Stimulated activated CD4-positive, alpha-beta T cell treated with anti-CD3 and anti-CD28 coated beads, Interleukin-2, amount 100 ng/mL, for 48 hours (primary cell): ENCODE results near the gene MMAA.
"Not testable (repeated sequence)": the region's sequence is repeated elsewhere in the genome, so short reads cannot be mapped to it uniquely, and the experiment has no call there.

Source experiments
- DNase-seq, 2 donors: peaks; one replicate each; pipeline ENCODE4 v3.0.0-alpha.2; 2020

The MMAA gene

DNA sequence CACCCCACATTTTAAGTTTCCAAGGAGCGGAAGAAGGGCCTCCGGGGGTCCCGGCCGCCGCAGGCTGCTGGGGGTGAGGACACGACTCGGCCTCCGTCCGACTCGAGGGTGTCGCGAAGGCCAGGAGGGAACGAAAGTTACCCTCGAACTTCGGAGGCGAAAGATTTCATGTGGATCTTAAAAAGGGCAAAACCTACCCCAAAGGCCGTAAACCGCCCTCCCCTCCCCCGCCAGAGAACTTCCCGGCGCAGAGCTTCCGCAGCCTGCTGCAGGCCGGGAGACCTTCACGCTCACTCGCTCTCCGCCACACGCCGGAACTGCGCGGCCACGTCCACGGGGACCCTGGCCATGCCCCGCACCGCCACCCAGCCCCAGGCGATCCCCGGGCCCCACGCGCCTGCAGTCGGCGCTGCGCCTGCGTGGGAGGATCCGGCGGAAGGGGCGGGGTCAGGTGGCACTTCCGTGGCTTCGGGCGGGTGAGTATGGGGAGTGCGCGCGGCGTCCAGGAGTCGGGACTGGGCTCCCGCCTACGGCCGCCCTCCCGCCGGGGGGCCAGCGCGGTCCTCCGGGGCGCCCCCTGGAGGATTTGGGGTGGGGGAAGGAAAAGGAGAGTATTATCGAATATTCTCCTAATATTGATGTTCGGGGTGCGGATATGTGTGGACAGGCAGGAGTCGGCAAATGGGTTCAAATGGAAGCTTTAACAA is at the start of gene MMAA:
Gene MMAA, plus strand, starts transcription at position 454 of the 707 bp plus-strand sequence. CDS start 19,755 bp downstream, outside the sequence.
- DNase-seq: peak; percentile 95 to 96

DNA sequence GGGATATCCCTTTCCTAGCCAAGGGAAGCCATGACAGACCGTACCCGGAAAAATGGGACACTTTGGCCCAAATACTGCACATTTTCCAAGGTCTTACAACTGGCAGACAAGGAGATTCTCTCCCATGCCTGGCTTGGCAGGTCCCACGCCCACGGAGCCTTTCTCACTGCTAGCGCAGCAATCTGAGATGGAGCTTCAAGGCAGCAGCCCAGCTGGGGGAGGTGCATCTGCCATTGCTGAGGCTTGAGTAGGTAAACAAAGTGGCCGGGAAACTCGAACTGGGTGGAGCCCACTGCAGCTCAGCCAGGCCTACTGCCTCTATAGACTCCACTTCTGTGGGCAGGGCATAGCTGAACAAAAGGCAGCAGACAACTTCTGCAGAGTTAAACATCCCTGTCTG is 44.6 kb upstream of the MMAA start:
- not testable (repeated sequence) for DNase-seq

GRCh38 chr4:145580906-145581305 is 38.3 kb upstream of the MMAA start:
- DNase-seq: no peak

DNA sequence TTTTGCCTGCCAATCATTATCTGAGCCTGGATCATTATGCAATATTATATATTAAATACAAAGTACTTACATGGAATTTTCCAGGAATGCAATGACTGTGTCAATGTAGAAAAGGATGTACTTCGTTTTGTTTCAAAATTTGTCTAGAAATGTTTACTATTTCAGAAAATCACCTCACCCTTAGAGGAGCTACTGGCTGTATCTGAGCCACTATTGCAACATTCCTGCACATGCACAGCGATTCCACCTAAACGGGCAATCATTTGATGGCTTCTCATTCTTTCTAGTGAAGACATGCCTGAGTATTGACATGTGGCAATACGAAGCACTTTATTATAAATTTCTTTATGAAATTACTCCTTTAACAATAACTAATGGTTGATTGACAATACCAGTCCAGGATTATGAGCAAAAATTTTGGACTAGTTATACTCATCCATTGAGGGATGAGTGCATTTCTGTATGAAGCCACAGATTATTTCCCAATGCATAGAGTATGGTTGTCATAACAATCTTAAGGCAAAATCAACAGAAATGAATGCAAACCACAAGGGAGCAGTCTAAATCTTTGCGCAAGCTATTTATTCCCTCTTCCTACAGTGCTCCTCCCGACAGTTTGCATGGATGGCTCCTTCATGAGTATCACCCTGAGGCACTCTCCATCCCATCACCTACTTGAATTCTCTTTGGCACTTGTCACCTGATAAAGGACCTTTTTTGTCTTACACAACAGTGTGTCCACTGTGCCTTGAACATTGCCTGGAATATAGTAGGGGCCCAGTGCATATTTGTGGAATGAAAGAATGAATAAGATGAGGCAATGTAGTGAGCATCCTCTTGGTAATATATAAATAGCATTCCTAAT is 35.8 kb upstream of the MMAA start:
- no peak for DNase-seq

GRCh38 chr4:145587088-145587754 is 32.0 kb upstream of the MMAA start:
- DNase-seq: no peak

- not testable (repeated sequence) for DNase-seq
Observed at GRCh38 chr4:145589381-145589780, 29.8 kb upstream of the MMAA start.

DNA sequence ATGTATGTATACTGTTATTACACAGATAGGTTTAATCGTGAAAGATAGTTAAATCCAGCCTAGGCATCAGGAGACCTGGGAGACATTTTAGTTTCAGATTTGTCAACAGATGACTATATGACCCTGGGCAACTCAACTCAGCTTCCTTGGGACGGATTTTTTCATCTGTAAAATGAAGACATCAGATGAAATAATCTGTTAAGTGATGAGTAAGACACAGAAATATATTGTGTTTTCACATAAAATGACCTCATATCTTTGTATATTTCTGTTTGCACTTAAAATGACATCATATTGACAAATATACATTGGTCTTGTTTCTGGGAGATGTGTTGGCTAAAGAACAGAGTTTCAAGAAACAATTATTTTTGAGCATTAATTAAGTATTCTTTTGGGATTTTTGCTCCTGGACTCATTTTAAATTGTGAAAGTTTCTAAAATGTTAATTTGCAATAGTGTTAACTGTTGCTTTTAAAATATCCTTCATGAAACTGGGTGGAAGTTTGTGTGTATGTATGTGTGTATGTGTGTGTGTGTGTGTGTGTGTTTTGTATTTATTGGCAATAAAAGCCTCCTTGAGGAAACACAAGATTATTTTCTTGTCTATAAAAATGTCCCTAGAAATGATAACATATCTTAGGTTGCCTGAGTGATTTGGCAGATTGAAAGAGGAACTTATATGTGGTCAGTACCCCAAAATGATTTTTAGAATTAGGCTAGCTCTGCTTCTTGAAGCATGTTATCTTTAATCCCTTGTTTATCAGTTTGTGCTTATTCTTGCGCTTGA is 29.1 kb upstream of the MMAA start:
- DNase-seq: no peak

GRCh38 chr4:145602129-145602760 is 16.9 kb upstream of the MMAA start:
- DNase-seq: no peak

GRCh38 chr4:145605941-145606340 is 13.2 kb upstream of the MMAA start:
- DNase-seq: no peak

GRCh38 chr4:145609481-145610427 is 9.4 kb upstream of the MMAA start:
- peak; percentile 63 to 72 for DNase-seq

DNA sequence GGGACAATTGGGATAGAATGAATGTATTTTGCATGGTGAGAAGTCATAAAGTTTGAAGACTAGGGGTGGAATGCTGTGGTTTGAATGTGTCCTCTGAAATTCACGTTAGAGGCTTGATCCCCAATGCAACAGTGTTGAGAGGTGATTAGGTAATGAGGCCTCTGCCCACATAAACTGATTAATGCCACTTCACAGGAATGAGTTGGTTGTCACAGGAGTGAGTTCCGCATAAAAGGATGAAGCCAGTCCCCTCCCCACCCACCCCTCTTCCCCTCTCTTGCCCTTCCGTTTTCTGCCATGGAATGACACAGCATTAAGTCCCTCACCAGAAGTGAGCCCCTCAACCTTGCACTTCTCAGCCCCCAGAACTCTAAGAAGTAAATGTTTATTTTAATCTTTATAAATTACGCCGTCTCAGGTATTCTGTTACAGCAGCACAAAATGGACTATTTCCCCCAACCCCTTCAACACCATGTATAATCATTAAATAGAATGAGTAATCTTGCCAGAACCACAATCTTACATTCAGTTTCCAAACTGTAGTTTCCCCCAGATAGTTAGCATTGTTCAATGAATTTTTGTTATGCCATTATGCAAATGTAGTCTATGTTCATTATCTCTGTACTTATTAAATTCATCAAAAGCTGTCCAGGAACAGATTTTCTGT is 5.5 kb upstream of the MMAA start:
- DNase-seq: no peak

GRCh38 chr4:145614233-145614610 is 5.0 kb upstream of the MMAA start:
- no peak for DNase-seq

- no peak for DNase-seq
Observed at GRCh38 chr4:145618210-145618931, 814 bp upstream of the MMAA start.

DNA sequence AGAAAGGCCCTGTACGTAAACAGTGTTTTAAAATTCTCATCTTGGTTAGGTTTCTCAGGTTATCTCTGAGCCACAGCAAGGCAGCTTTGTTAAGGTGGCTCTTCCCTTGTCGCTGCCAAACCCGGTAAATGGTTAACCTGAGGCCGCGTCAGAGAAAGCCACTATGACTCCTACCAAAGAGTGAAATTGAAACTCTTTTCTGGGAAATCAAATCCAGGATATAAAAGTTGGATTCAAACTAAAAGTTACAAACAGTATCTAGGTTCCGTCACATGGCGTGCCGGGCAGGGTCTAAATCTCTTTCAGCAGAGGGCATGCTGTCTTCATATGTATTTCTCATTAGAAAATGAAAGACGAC is 433 bp downstream of the MMAA start:
- peak; percentile 48 to 53 for DNase-seq

DNA sequence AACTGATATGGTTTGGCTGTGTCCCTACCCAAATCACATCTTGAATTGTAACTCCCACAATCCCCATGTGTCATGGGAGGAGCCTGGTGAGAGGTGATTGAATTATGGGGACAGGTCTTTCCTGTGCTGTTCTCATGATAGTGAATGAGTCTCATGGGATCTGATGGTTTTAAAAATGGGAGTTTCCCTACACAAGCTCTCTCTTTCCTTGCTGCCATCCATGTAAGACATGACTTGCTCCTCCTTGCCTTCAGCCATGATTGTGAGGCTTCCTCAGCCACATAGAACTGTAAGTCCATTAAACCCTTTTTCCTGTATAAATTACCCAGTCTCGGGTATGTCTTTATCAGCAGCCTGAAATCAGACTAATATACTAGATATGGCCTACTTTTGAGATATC is 2.9 kb downstream of the MMAA start:
- not testable (repeated sequence) for DNase-seq

DNA sequence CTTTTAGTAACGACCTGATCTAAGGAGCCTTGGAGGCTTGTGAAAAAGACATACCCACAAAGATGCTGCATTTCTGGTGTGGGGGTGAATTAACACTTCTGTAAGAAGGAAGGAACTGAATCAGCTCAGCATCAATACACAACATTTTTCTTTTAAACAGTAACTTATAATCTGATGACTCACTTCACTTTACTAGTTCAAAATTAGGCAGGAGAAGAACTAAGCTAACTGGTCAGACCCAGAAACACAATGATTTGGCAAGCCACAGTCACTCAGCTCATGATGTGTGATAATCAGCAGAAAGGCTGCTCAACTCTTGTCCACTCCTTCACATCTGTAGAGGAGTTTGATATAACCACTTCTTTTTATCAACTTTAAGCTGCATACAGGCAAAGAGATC is 4.6 kb downstream of the MMAA start:
- no peak for DNase-seq

DNA sequence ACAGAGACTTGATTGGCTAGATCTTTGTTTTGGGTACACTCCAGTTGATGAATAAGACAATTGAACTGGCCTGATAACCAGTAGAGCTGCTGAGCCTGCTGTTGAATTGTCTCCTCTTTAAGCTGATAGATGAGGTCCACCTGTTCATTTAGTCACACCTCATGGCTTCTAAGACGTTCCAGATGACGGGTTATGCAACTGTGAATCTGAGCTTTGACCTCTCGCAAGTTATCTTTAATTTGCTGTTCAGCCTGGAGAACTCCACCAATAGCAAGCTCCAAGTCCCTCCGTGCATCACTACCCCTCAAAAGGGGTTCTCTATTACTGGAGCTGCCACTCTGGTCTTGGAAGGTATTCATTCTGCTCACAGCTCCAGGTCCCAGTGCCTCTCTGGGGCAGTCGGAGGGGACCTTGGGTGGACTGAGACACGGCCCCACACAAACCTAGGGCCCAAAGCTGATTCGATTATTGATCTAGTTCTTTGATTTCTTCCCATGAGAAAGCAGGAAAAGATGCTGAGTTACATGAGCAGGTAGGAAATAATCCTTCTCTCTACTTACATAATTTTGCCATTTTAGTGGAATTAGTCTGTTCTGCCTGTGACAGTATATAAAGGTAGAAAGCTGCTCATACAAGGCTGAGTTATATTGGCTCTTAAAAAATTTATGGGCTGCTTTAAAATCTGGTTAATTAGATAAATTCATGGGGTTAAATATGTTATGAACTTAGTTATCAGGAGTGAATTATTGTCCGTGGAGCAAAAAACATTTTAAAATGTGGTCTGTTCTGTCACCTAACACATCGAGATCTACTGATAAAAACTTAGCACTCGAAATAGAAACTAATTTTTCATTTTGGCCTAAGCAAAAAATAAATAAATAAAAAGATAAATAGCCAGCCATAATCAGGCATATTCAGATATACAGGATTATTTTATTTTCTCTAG is 6.8 kb downstream of the MMAA start:
- DNase-seq: no peak

DNA sequence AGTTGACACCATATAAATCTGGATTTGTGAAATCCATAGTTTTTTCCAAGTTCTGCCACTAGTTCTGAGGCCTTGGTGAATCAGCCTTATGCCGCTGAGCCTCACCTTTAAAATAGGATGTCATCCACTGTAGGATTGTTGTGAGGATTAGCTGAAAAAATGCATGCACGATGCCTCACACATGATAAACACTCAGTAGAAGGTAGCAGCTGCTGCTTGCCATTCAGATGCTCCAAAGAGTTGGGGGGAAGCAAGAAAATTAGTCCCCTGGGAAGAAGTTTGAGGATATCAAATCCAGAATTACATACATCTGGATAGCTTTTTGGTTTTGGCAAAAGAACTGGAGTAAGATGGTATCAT is 7.4 kb downstream of the MMAA start:
- no peak for DNase-seq

GRCh38 chr4:145635117-145635516 is 15.9 kb downstream of the MMAA start:
- no peak for DNase-seq
